Stimulated activated CD4-positive, alpha-beta T cell treated with anti-CD3 and anti-CD28 coated beads, Interleukin-2, amount 100 ng/mL, for 4 hours (primary cell): ENCODE measurements around the gene CFAP61.
"Not testable (repeated sequence)": the region's sequence is repeated elsewhere in the genome, so short reads cannot be mapped to it uniquely, and the experiment has no call there.

ENCODE experiments used
- DNase-seq: peaks from one replicate; pipeline ENCODE4 v3.0.0-alpha.2; 2020; ENCODE audit warnings: low read depth

Gene CFAP61

DNA sequence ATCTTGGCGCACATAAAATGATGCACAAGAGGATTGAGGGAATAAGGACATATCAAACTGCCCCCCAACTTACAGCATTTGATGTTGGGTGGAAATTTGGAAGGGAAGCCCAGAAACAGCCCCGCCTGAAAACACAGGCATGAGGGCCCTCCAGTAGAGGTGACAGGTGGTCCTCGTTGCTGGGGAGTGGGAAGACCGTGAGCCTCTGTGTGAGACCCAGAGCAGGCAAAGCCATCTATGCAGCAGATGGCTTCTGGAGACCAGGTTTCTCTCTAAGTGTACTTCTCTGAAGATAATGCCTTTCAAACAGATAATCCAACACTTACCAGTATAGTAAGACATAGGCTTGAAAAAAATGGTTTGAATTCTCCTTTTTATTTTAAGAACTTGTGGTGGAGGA, 183.3 kb downstream of the CFAP61 start:
- DNase-seq, result no peak

- no peak for DNase-seq
These were observed 185.0 kb downstream of the CFAP61 start for GRCh38 chr20:20237093-20237959.

GRCh38 chr20:20241976-20242375, 189.6 kb downstream of the CFAP61 start:
- DNase-seq, result no peak

- DNase-seq, result not testable (repeated sequence)
These were observed 192.1 kb downstream of the CFAP61 start for GRCh38 chr20:20244384-20244783.

GRCh38 chr20:20246996-20247633, 194.8 kb downstream of the CFAP61 start:
- no peak for DNase-seq

GRCh38 chr20:20248620-20249200, 196.4 kb downstream of the CFAP61 start:
- no peak for DNase-seq

GRCh38 chr20:20251317-20251716, 199.0 kb downstream of the CFAP61 start:
- no peak for DNase-seq

- no peak for DNase-seq
These were observed 199.5 kb downstream of the CFAP61 start for GRCh38 chr20:20251836-20252235.

- DNase-seq, result no peak
These were observed 200.9 kb downstream of the CFAP61 start for GRCh38 chr20:20253039-20253743.

DNA sequence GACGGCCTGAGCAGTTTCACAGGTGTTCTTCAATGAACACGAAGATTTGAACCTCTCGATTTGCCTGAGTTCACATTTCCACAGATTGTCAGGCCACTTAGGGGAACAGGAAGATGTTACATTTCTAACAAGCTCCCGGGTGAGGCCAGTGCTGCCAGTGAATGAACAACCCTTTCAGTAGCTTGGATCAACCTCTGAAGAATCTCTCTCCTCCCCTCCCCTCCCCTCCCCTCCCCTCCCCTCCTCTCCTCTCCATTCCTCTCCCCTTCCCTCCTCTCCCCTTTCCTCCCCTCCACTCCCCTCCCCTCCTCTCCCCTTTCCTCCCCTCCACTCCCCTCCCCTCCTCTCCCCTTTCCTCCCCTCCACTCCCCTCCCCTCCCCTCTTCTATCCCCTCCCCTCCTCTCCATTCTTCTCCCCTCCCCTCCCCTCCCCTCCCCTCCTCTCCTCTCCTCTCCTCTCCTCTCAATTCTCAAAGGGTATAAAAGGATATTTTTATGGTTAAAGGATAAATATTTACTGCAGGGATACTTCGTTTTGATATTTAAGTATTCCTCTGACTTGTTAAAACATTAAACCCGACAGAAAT, 201.5 kb downstream of the CFAP61 start:
- no peak for DNase-seq

DNA sequence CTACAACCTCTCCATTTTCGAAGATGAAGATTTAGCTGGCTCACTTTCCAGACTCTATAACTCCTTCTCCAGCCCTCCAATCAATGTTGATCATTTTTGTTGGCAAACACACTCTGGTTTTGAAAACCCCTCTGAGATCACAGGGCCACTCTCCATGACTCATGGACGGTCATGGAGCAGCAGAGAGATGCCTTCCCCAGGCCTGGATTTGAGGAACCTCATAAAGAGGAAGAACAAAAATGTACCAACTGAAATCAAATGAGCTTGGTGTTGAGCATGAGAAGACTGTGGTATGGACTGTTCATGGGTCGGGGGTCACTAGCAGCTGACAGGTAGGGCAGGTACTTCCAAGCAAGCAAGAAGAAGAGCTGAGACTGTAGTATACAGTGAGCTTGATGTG, 202.8 kb downstream of the CFAP61 start:
- DNase-seq, result no peak

DNA sequence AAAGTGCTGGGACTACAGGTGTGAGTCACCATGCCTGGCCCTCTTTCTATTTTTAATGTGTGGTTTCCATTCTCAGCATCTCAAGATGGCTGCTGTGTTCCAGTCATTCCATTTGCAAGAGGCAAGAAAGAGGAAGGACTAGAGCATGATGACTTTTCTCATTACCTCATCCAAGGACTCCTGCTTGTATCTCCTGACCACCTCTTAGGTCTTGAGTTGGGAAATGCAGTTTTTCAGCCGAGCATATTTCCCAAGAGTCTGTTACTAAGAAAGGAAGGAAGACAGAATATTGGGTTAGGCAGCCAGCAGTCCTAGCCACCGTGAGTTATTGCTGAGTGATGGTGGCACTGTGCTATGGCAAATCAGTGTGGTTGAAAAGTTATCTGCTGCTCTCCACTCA, 207.2 kb downstream of the CFAP61 start:
- no peak for DNase-seq

- no peak for DNase-seq
These were observed 208.8 kb downstream of the CFAP61 start for GRCh38 chr20:20261159-20261558.

DNA sequence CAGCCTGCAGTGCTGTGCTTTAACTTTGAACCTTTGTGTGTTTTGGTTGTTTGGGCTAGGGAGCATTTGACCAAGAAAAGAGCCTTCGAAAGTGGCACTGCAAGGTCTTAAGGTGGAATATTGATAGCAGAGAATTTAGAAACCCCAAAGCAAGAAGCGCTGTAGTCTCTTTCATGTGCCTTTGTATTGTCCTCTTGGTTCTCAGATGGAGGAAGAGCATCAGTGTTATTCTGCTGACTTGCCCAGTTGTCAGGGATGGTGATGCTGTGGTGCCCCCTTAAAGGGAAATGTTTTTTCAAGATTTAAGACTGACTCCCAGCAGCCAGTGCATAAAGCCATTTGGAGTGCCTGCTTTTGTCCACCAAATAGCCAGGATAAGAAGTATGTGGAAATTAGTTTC, 212.9 kb downstream of the CFAP61 start:
- no peak for DNase-seq

DNA sequence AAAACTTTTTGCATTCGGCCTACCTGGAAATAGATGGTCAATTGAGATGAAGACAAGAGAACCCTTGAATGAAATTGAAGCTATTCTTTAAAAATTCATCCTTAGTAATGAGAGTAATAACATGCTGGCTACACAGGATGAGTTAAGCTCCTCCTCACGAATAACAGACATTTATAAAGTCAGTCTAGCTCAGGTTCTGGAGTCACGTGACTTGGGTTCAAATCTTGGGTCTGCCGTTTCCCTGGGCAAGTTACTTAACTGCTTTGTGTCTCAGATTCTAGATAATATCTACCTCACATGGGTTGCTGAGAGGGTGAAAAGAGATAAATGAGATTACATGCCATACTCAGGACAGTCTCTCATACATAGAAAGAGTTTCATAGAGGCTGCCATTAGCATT, 214.2 kb downstream of the CFAP61 start:
- DNase-seq, result no peak

GRCh38 chr20:20267685-20268370, 215.5 kb downstream of the CFAP61 start:
- no peak for DNase-seq

DNA sequence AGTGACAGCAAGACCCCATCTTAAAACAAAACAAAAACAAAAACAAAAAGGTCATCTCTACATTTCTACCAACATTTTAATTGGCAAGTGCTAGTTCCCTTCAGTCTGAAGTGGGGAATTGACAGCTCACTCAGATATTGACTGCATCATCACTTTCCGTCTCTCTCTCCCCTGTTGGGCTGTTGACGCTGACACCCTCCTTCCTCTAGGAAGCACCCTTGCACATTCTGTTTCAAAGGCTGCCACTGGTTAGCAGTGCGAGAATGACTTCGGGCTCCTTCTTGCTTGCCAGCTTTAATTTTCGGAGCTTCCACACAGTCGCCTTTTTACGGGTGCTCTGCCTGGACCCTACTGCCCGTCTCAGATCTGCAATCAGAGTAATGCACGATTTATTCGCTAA, 218.9 kb downstream of the CFAP61 start:
- no peak for DNase-seq

- DNase-seq, result no peak
These were observed 220.4 kb downstream of the CFAP61 start for GRCh38 chr20:20272686-20273085.

GRCh38 chr20:20273286-20273685, 221.0 kb downstream of the CFAP61 start:
- DNase-seq, result no peak

DNA sequence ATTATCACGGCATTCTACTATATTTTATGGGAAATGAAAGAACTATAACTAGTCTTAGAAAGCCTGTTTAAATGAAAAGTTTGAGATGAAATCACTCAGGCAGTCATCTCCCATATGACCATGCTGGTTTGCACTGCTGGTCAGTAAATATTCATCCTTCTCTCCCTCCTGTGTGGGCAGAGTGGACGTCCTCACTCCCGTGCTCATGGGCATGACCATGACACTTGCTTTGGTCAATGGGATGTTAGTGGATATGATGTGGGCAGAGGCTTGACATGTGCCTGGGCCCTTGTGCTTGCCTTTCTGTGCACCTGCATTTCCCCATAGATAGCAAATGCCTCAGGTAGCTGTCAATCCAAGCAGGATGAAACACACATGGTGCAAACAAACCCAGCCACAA, 222.5 kb downstream of the CFAP61 start:
- DNase-seq, result no peak

DNA sequence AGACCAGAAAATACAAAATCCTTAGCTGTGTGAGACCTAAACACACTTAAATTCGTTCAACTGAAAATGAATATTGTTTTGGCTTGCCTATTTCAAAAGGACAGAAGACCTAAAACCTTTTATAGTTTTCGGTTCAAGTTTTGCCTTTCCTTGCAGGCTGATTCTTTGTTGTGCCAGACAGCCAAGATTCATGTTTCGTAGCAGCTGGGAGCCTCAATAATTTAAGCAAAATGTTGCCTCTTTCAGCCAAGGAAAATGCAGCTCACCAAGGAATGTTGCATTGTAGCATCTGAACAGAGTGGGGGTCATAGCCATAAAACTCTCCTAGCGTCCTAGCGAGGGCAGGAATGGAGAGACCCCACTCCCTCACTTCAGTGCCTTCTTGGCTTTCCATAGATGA, 223.3 kb downstream of the CFAP61 start:
- no peak for DNase-seq
